ENCODE results near the gene MTUS2.

DNA sequence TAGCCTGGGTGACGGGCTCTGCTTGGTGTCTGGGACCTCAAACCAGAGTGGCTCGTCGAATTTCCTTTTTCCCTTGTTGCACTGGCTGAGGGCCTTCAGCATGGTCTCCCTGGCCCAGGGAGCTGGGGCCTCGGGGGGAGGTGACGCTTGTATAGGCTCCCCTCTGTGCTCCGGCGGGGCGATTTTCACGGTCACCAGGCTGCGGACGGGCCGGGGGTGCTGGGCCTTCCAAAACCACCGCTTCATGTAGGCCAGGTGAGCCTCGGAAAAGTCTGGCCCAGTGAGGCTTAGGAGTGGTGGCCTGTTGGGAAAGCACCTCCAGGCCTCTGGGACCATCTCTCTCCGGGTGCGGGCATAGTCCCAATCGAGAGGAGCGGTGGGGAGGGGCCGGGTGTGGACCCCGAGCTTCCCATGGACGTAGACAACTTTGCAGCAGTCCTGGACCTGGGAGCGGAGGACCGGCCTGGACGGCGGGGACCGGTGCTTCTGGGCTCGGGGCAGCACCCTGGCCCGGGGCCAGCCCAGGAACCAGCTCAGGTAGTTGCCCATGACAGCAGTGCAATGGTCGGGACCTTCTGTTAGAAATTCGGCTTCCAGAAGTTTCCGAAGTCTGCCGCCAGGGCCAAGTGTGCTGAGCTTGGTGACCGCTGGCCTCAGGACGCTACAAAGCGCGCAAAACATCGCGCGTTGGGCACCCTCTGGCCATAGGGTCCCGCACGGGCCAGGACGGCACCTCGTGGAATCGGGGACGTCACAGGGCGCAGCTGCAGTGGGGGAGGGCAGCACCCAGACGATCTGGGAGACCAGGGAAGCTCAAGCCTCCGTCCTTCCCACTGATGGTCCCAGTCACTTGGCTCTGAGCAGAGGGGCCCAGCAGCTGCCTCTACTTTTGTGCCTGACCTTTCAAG lies 41.6 kb upstream of the MTUS2 start:
- TF ChIP-seq CTCF (IDR thresholded peaks at IDR 0.05) = no peak
- TF ChIP-seq POLR2A (IDR thresholded peaks at IDR 0.05) = no peak
